AG04449 (cell line): ENCODE measurements around the gene TMEM135.

ENCODE experiments used
- CTCF ChIA-PET: fragments of 350-600 bp; formaldehyde crosslinking; extraction: SDS; loops from one replicate; lab custom pipeline; 2021; ENCODE audit warnings: antibody characterized with exemption; lab: Yijun Ruan, JAX
- POLR2A ChIA-PET: fragments of 400-600, 350-600 bp; formaldehyde crosslinking; extraction: SDS; loops from one replicate; lab custom pipeline; 2020; ENCODE audit warnings: antibody characterized with exemption, inconsistent platforms; lab: Yijun Ruan, JAX
- DNase-seq: peaks from one replicate; pipeline ENCODE4 v3.0.0-alpha.2; 2010; ENCODE audit warnings: low read depth, low spot score
- H3K4me3 ChIP-seq: 2 replicates; pipeline ENCODE4 v1.5.1; 2011; ENCODE audit warnings: low read depth, mild to moderate bottlenecking, control low read depth, low read length
- CTCF ChIP-seq: IDR thresholded peaks from one replicate; pipeline ENCODE4 v1.5.1; 2011; ENCODE audit warnings: mild to moderate bottlenecking, moderate library complexity, low read length, control low read depth, inconsistent platforms; ENCODE audit not compliant: insufficient read depth; ENCODE audit errors: missing control alignments

Gene TMEM135

GRCh38 chr11:87315229-87315628, 277.5 kb downstream of the TMEM135 start:
- POLR2A ChIA-PET = no interaction called here
- CTCF ChIA-PET = interaction anchor here (1.2 kb wide), 1 partner anchor 376 kb away, joined by 3 read pairs; no protein-coding TSS in a partner anchor
- no peak for DNase-seq
- no peak overlapping the region for H3K4me3 ChIP-seq
- TF ChIP-seq CTCF = no peak

GRCh38 chr11:87316491-87316890, 278.8 kb downstream of the TMEM135 start:
- ChIA-PET POLR2A (no interaction called here), CTCF (interaction anchor here (0.6 to 1.2 kb wide), 2 partner anchors 190 to 377 kb away, joined by 3 read pairs; no protein-coding TSS in a partner anchor)
- DNase-seq = no peak
- no peak overlapping the region for H3K4me3 ChIP-seq
- no peak for TF ChIP-seq CTCF

- no peak for TF ChIP-seq CTCF
- no peak overlapping the region for H3K4me3 ChIP-seq
- ChIA-PET CTCF (no interaction called here), POLR2A (no interaction called here)
- DNase-seq = no peak
Observed at GRCh38 chr11:87317441-87317840, 279.7 kb downstream of the TMEM135 start.

GRCh38 chr11:87320123-87320522, 282.4 kb downstream of the TMEM135 start:
- ChIA-PET POLR2A (no interaction called here), CTCF (interaction anchor here (1.0 to 1.8 kb wide), 2 partner anchors 33 to 381 kb away, joined by 3 to 6 read pairs; no protein-coding TSS in a partner anchor)
- H3K4me3 ChIP-seq = no peak overlapping the region
- DNase-seq = no peak
- TF ChIP-seq CTCF = no peak

- TF ChIP-seq CTCF = no peak
- ChIA-PET CTCF (no interaction called here), POLR2A (no interaction called here)
- no peak overlapping the region for H3K4me3 ChIP-seq
- DNase-seq = no peak
Observed at GRCh38 chr11:87322568-87322967, 284.8 kb downstream of the TMEM135 start.

GRCh38 chr11:87323899-87324298, 286.2 kb downstream of the TMEM135 start:
- POLR2A ChIA-PET = no interaction called here
- no peak for DNase-seq
- no peak for TF ChIP-seq CTCF
- no peak overlapping the region for H3K4me3 ChIP-seq
- CTCF ChIA-PET = no interaction called here
